Measurements from ENCODE around the gene DGKD. TPM values are rescaled to one million over a fixed set of nuclear protein-coding genes. Genes with fewer than 3 reads are reported as not detected.

The DGKD gene
- total RNA-seq, 2 donors from 2014 or later, result 21.5 to 63.1 TPM

DNA sequence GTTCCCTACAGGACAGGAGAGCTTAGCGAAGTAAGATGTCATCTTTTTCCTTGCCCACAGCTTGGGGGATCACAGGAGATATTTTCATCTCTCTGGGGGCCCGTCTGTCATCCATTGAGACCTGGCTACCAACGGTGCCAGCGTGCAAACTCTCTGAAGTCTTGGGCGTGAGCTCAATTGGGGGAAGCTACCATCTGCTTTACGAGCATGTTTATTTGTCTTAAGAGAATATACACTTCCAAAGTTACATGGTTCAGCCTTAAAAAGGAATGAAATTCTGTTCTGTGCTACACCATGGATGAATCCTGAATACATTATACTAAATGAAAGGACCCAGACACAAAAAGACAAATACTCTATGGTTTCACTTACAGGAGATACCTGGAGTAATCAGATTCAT lies 33.1 kb upstream of the DGKD start:
- no peaks in the 10 kb centered on the region for H3K27me3 ChIP-seq (replicated peaks; ENCODE audit: insufficient read depth)
- H3K4me1 ChIP-seq (replicated peaks), result no peaks in the 10 kb centered on the region
- intact Hi-C loops (cut with DNase I), result no loop called here
- H3K4me3 ChIP-seq, result no peak overlapping the region
- no peaks in the 10 kb centered on the region for H3K9me3 ChIP-seq
- H3K36me3 ChIP-seq, result no peaks in the 10 kb centered on the region
- no peak for DNase-seq (ENCODE audit: low spot score)
- WGBS, result 50% methylated on average over 6 of the region's 6 CpGs
- no peak overlapping the region for H3K27ac ChIP-seq
- TF ChIP-seq, protein P1, sequence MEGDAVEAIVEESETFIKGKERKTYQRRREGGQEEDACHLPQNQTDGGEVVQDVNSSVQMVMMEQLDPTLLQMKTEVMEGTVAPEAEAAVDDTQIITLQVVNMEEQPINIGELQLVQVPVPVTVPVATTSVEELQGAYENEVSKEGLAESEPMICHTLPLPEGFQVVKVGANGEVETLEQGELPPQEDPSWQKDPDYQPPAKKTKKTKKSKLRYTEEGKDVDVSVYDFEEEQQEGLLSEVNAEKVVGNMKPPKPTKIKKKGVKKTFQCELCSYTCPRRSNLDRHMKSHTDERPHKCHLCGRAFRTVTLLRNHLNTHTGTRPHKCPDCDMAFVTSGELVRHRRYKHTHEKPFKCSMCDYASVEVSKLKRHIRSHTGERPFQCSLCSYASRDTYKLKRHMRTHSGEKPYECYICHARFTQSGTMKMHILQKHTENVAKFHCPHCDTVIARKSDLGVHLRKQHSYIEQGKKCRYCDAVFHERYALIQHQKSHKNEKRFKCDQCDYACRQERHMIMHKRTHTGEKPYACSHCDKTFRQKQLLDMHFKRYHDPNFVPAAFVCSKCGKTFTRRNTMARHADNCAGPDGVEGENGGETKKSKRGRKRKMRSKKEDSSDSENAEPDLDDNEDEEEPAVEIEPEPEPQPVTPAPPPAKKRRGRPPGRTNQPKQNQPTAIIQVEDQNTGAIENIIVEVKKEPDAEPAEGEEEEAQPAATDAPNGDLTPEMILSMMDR (IDR thresholded peaks at IDR 0.05), result no peak
- TF ChIP-seq POLR2AphosphoS5 (IDR thresholded peaks at IDR 0.05) (no peak), POLR2A (IDR thresholded peaks at IDR 0.05) (no peak)

DNA sequence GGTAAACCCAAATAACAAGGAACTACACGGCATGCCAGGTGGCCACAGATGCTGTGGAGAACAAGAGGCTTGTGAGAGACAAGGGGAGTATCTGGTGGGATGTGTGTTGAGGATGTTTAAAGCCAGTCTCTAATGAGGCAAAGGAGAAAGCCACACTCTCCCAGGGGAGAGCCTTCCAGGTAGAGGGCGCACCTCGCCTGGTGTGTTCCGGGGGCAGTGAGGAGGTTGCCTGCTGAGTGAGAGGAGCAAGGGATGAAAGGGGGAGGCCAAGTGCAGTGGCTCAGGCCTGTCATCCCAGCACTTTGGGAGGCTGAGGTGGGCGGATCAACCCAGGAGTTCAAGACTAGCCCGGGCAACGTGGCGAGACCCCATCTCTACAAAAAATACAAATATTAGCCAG lies 30.4 kb upstream of the DGKD start:
- TF ChIP-seq POLR2AphosphoS5 (IDR thresholded peaks at IDR 0.05), result no peak
- TF ChIP-seq POLR2A (IDR thresholded peaks at IDR 0.05), result no peak
- TF ChIP-seq, protein P1 (IDR thresholded peaks at IDR 0.05), result no peak
- H3K4me1 ChIP-seq (replicated peaks), result no peaks in the 10 kb centered on the region
- H3K27ac ChIP-seq, result no peak overlapping the region
- H3K27me3 ChIP-seq (replicated peaks; ENCODE audit: insufficient read depth), result no peaks in the 10 kb centered on the region
- DNase-seq (ENCODE audit: low spot score), result no peak
- 87% methylated on average over 8 of the region's 8 CpGs for WGBS
- no peak overlapping the region for H3K4me3 ChIP-seq
- intact Hi-C loops (cut with DNase I), result no loop called here
- H3K36me3 ChIP-seq, result no peaks in the 10 kb centered on the region
- no peaks in the 10 kb centered on the region for H3K9me3 ChIP-seq

DNA sequence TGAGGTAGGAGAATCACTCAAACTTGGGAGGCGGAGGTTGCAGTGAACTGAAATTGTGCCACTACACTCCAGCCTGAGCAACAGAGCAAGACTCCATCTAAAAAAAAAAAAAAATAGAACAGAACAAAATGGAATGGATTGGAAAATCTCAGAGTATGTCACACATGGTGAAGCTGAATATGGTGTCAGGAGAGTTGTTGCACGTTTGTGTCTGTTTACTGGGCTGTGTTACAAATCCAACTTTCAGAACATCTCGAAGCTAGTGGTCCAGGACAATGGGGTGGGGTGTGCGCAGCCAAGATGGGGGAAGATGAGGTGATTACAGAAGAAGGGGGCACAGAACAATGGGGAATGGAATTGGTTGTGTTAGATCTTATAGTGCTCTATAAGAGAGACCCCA lies 29.0 kb upstream of the DGKD start:
- TF ChIP-seq POLR2AphosphoS5 (IDR thresholded peaks at IDR 0.05), result no peak
- TF ChIP-seq, protein P1 (IDR thresholded peaks at IDR 0.05), result no peak
- no peak for TF ChIP-seq POLR2A (IDR thresholded peaks at IDR 0.05)
- Histone ChIP-seq H3K27ac (no peak overlapping the region), H3K9me3 (no peaks in the 10 kb centered on the region), H3K4me3 (no peak overlapping the region), H3K36me3 (no peaks in the 10 kb centered on the region), H3K4me1 (replicated peaks) (no peaks in the 10 kb centered on the region), H3K27me3 (replicated peaks; ENCODE audit: insufficient read depth) (no peaks in the 10 kb centered on the region)
- intact Hi-C loops (cut with DNase I), result no loop called here
- DNase-seq (ENCODE audit: low spot score), result no peak
- WGBS, result 73% methylated on average over 4 of the region's 4 CpGs

DNA sequence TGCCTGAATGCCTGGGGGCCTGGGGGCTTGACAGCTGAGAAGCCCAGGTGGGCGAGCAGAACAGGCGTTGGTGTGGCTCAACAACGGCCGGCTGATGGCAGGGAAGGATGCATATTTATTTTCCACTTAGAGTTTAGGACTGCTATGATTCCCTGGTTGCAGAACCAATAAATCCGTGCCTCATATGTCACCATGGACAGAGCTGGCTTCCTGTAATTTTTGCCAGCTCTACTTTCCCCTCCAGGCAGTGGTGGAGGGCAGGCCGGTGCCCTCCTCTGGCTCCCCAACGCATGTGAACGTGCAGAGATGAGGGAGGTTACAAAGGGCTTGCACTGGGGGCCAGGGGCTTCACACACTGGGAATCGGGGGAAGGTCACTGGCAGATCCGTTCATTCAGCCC lies 28.5 kb upstream of the DGKD start:
- H3K4me3 ChIP-seq, result no peak overlapping the region
- intact Hi-C loops (cut with DNase I), result no loop called here
- 56% methylated on average over 10 of the region's 10 CpGs for WGBS

DNA sequence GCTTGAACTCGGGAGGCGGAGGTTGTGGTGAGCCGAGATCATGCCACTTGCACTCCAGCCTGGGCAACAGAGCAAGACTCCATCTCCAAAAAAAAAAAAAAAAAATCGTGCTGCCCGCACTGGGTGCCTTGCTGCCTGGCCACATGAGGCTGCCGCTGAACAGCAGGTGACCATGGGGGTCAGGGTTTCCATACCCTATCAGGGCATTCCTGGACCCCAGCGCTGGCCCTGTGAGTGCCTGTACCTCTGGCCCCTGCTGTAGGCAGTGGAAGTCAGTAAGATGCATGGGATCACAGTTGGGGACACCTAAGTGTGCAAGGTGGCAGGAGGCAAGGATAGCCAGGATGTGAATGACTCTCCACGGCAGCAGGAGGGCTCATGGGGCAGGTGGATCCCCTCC lies 27.8 kb upstream of the DGKD start:
- no peaks in the 10 kb centered on the region for H3K9me3 ChIP-seq
- intact Hi-C loops (cut with DNase I), result no loop called here
- H3K4me3 ChIP-seq, result no peak overlapping the region
- H3K4me1 ChIP-seq (replicated peaks), result no peaks in the 10 kb centered on the region
- H3K36me3 ChIP-seq, result no peaks in the 10 kb centered on the region
- DNase-seq (ENCODE audit: low spot score), result no peak
- no peak overlapping the region for H3K27ac ChIP-seq
- no peaks in the 10 kb centered on the region for H3K27me3 ChIP-seq (replicated peaks; ENCODE audit: insufficient read depth)
- TF ChIP-seq, protein P1 (IDR thresholded peaks at IDR 0.05), result no peak
- no peak for TF ChIP-seq POLR2AphosphoS5 (IDR thresholded peaks at IDR 0.05)
- no peak for TF ChIP-seq POLR2A (IDR thresholded peaks at IDR 0.05)
- 93% methylated on average over 8 of the region's 8 CpGs for WGBS

More for the DNA sequence above, 28.5 kb upstream of the DGKD start:
- DNase-seq (ENCODE audit: low spot score), result no peak
- Histone ChIP-seq H3K36me3 (no peaks in the 10 kb centered on the region), H3K9me3 (no peaks in the 10 kb centered on the region), H3K27ac (no peak overlapping the region), H3K4me1 (replicated peaks) (no peaks in the 10 kb centered on the region), H3K27me3 (replicated peaks; ENCODE audit: insufficient read depth) (no peaks in the 10 kb centered on the region)
- TF ChIP-seq POLR2A (IDR thresholded peaks at IDR 0.05) (no peak), POLR2AphosphoS5 (IDR thresholded peaks at IDR 0.05) (no peak)
- TF ChIP-seq, protein P1 (IDR thresholded peaks at IDR 0.05), result no peak

Measured in prostate gland (tissue), 2 donors.